WTC11 (cell line): ENCODE measurements around the gene SND1. TPM values are rescaled to one million over a fixed set of nuclear protein-coding genes. Genes with fewer than 3 reads are reported as not detected.

ENCODE experiments used
- ATAC-seq: fragments of 200-7000 bp; cut with Tn5 transposase; 2 replicates; pipeline ENCODE4 v1.10.0; 2021; ENCODE audit warnings: mild to moderate bottlenecking, moderate library complexity
- CTCF ChIA-PET: fragments of 300-600 bp; sonication (Branson Sonifier 250); formaldehyde crosslinking; loops from one replicate; lab custom pipeline; 2021; ENCODE audit warnings: antibody characterized with exemption; lab: Charles Lee
- POLR2A ChIA-PET: fragments of 350-600 bp; sonication (Branson Sonifier 250); formaldehyde crosslinking; loops from one replicate; lab custom pipeline; 2021; ENCODE audit warnings: antibody characterized with exemption; lab: Charles Lee
- DNase-seq: peaks from one replicate; pipeline ENCODE4 v3.0.0; 2021; ENCODE audit warnings: low spot score
- H3K27ac Mint-ChIP-seq: 2 replicates; pipeline ENCODE4 v1.8.0; 2021; ENCODE audit warnings: mixed read lengths
- H3K27me3 Mint-ChIP-seq: 2 replicates; pipeline ENCODE4 v1.8.0; 2021; ENCODE audit warnings: low read depth, mild to moderate bottlenecking, moderate library complexity, mixed read lengths
- H3K36me3 Mint-ChIP-seq: 2 replicates; pipeline ENCODE4 v1.8.0; 2021; ENCODE audit warnings: mixed read lengths
- H3K4me1 Mint-ChIP-seq: 2 replicates; pipeline ENCODE4 v1.8.0; 2022; ENCODE audit warnings: mixed read lengths
- H3K4me3 Mint-ChIP-seq: 2 replicates; pipeline ENCODE4 v1.8.0; 2021; ENCODE audit warnings: mild to moderate bottlenecking, moderate library complexity, mixed read lengths
- H3K9me3 Mint-ChIP-seq: 2 replicates; pipeline ENCODE4 v1.8.0; 2021; ENCODE audit warnings: mixed read lengths
- ATF1 ChIP-seq: sonication (generic); formaldehyde crosslinking; IDR thresholded peaks from 2 replicates; pipeline ENCODE4 v1.8.1; 2023; ENCODE audit warnings: mild to moderate bottlenecking, moderate library complexity, missing genetic modification reagents
- ATF3 ChIP-seq: sonication (generic); formaldehyde crosslinking; conservative IDR thresholded peaks from 2 replicates; pipeline ENCODE4 v1.8.1; 2022; ENCODE audit warnings: mild to moderate bottlenecking, missing genetic modification reagents
- EMX1 ChIP-seq: fragments of 250-450 bp; sonication (Bioruptor Pico); IDR thresholded peaks from 2 replicates; pipeline ENCODE4 v1.8.0; 2021; ENCODE audit warnings: mild to moderate bottlenecking
- FOXJ3 ChIP-seq: sonication (generic); formaldehyde crosslinking; IDR thresholded peaks from 2 replicates; pipeline ENCODE4 v1.9.0; 2021; ENCODE audit warnings: missing genetic modification reagents, mild to moderate bottlenecking, borderline replicate concordance
- HMGA2 ChIP-seq: fragments of 250-450 bp; sonication (Bioruptor Pico); IDR thresholded peaks from 2 replicates; pipeline ENCODE4 v1.4.0; 2021; ENCODE audit warnings: mild to moderate bottlenecking, moderate library complexity
- IRF2 ChIP-seq: sonication (generic); formaldehyde crosslinking; IDR thresholded peaks from 2 replicates; pipeline ENCODE4 v1.8.0; 2022; ENCODE audit warnings: low read depth, missing genetic modification reagents, borderline replicate concordance
- NFATC4 ChIP-seq: fragments of 250-450 bp; sonication (Bioruptor Pico); IDR thresholded peaks from 2 replicates; pipeline ENCODE4 v1.9.0; 2021; ENCODE audit warnings: mild to moderate bottlenecking
- NFE2L1 ChIP-seq: sonication (generic); formaldehyde crosslinking; IDR thresholded peaks from 2 replicates; pipeline ENCODE4 v1.8.1; 2023; ENCODE audit warnings: missing genetic modification reagents
- NFYB ChIP-seq: sonication (generic); formaldehyde crosslinking; conservative IDR thresholded peaks from 2 replicates; pipeline ENCODE4 v1.8.0; 2022; ENCODE audit warnings: low read depth, missing genetic modification reagents
- NR3C1 ChIP-seq: sonication (generic); formaldehyde crosslinking; conservative IDR thresholded peaks from 2 replicates; pipeline ENCODE4 v1.8.1; 2023; ENCODE audit warnings: low read depth, mild to moderate bottlenecking, missing genetic modification reagents
- SMAD3 ChIP-seq: sonication (generic); formaldehyde crosslinking; IDR thresholded peaks from 2 replicates; pipeline ENCODE4 v1.8.0; 2022; ENCODE audit warnings: missing genetic modification reagents, mild to moderate bottlenecking, borderline replicate concordance
- TCF7 ChIP-seq: sonication (generic); formaldehyde crosslinking; IDR thresholded peaks from 2 replicates; pipeline ENCODE4 v1.8.0; 2022; ENCODE audit warnings: mild to moderate bottlenecking, low read depth, missing genetic modification reagents, moderate library complexity
- TEAD1 ChIP-seq: sonication (generic); formaldehyde crosslinking; IDR thresholded peaks from 2 replicates; pipeline ENCODE4 v1.8.0; 2022; ENCODE audit warnings: mild to moderate bottlenecking, missing genetic modification reagents
- ZNF263 ChIP-seq: sonication (generic); formaldehyde crosslinking; IDR thresholded peaks from 2 replicates; pipeline ENCODE4 v1.8.1; 2022; ENCODE audit warnings: low read depth, mild to moderate bottlenecking, moderate library complexity, missing genetic modification reagents
- ZNF281 ChIP-seq: sonication (generic); formaldehyde crosslinking; IDR thresholded peaks from 2 replicates; pipeline ENCODE4 v1.8.0; 2023; ENCODE audit warnings: mild to moderate bottlenecking, missing genetic modification reagents
- ZNF317 ChIP-seq: sonication (generic); formaldehyde crosslinking; IDR thresholded peaks from 2 replicates; pipeline ENCODE4 v1.8.1; 2023; ENCODE audit warnings: low read depth, mild to moderate bottlenecking, moderate library complexity, missing genetic modification reagents, borderline replicate concordance
- ZNF532 ChIP-seq: fragments of 250-450 bp; sonication (Bioruptor Pico); IDR thresholded peaks from 2 replicates; pipeline ENCODE4 v1.9.0; 2021; ENCODE audit warnings: mild to moderate bottlenecking, borderline replicate concordance
- ZNF671 ChIP-seq: fragments of 250-450 bp; sonication (Bioruptor Pico); IDR thresholded peaks from 2 replicates; pipeline ENCODE4 v1.8.0; 2021; ENCODE audit warnings: mild to moderate bottlenecking
- total RNA-seq: library from RNA; stranded (reverse); gene quantifications from 3 replicates; pipeline ENCODE4 v1.2.3, GENCODE V29; 2021
- TF ChIP-seq, protein P1 (sequence below): sonication (generic); formaldehyde crosslinking; IDR thresholded peaks from 2 replicates; pipeline ENCODE4 v1.8.0; 2023; ENCODE audit warnings: missing genetic modification reagents
- TF ChIP-seq, protein P2 (sequence below): sonication (generic); formaldehyde crosslinking; IDR thresholded peaks from 2 replicates; pipeline ENCODE4 v1.8.1; 2023; ENCODE audit warnings: mild to moderate bottlenecking, missing genetic modification reagents, borderline replicate concordance

SND1 gene
- total RNA-seq, 1 experiment from 2014 or later, result 261 TPM

GRCh38 chr7:127780489-127780888 lies 128.5 kb downstream of the SND1 start:
- POLR2A ChIA-PET, result interaction anchor here (1.3 kb wide), 1 partner anchor 49 kb away, joined by 3 read pairs; no protein-coding TSS in a partner anchor

DNA sequence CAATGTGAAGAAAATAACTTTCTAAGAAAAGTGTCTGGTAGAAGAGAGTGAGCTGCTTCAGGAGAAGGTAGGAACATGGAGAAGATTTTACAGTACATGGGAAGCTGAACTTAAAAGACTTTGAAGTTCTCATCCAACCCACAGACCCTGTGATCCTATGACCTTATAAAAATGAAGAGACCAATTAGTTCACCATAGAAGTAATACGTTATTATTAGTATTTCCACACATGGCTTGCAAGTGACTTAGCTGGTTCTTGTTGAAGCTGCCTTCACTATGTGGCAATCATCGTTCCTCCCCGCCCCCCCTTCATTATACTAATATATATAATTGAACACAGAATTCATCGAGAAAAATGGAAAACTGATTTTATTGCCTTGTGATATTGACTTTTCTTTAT lies 129.1 kb downstream of the SND1 start:
- Mint-ChIP-seq H3K9me3 (0 out of 2 replicates have a peak, but pooled peaks cover under 1% of the 10 kb centered on the region), H3K27ac (no peak overlapping the region), H3K27me3 (no peaks in the 10 kb centered on the region), H3K36me3 (no peaks in the 10 kb centered on the region; the same call in 1 of the 2 replicates), H3K4me1 (peaks cover 54% of the 10 kb centered on the region), H3K4me3 (no peak overlapping the region)
- no peak for DNase-seq
- CTCF ChIA-PET, result interaction anchor here (1.1 kb wide), 1 partner anchor 11 kb away, joined by 3 read pairs; no protein-coding TSS in a partner anchor
- no peak for ATAC-seq
- POLR2A ChIA-PET, result interaction anchor here (1.3 kb wide), 1 partner anchor 50 kb away, joined by 3 read pairs; no protein-coding TSS in a partner anchor
- TF ChIP-seq TEAD1 (CRISPR knock-in tag), result no peak
- no peak for TF ChIP-seq IRF2 (CRISPR knock-in tag)
- no peak for TF ChIP-seq ZNF532 (CRISPR knock-in tag)
- TF ChIP-seq SMAD3 (CRISPR knock-in tag), result no peak
- TF ChIP-seq ZNF671, result no peak
- TF ChIP-seq TCF7 (CRISPR knock-in tag), result no peak
- no peak for TF ChIP-seq NFATC4 (CRISPR knock-in tag)
- TF ChIP-seq HMGA2 (CRISPR knock-in tag), result no peak
- no peak for TF ChIP-seq EMX1 (CRISPR knock-in tag)
- no peak for TF ChIP-seq ATF3 (CRISPR knock-in tag)
- TF ChIP-seq, protein P1, sequence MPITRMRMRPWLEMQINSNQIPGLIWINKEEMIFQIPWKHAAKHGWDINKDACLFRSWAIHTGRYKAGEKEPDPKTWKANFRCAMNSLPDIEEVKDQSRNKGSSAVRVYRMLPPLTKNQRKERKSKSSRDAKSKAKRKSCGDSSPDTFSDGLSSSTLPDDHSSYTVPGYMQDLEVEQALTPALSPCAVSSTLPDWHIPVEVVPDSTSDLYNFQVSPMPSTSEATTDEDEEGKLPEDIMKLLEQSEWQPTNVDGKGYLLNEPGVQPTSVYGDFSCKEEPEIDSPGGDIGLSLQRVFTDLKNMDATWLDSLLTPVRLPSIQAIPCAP (CRISPR knock-in tag), result no peak
- no peak for TF ChIP-seq NR3C1 (CRISPR knock-in tag)
- TF ChIP-seq ATF1 (CRISPR knock-in tag), result no peak

More at GRCh38 chr7:127780489-127780888, 128.5 kb downstream of the SND1 start:
- H3K4me1 Mint-ChIP-seq, result peaks cover 59% of the 10 kb centered on the region
- CTCF ChIA-PET, result interaction anchor here (1.1 kb wide), 1 partner anchor 12 kb away, joined by 3 read pairs; no protein-coding TSS in a partner anchor
- no peak overlapping the region for H3K27ac Mint-ChIP-seq
- TF ChIP-seq IRF2 (CRISPR knock-in tag), result no peak
- TF ChIP-seq FOXJ3 (CRISPR knock-in tag), result no peak
- no peak for TF ChIP-seq ZNF317
- TF ChIP-seq ZNF263 (CRISPR knock-in tag), result no peak
- TF ChIP-seq NFYB (CRISPR knock-in tag), result no peak
- no peak for TF ChIP-seq NFE2L1 (CRISPR knock-in tag)
- DNase-seq (no peak), ATAC-seq (no peak)
- no peaks in the 10 kb centered on the region for H3K27me3 Mint-ChIP-seq
- no peak overlapping the region for H3K4me3 Mint-ChIP-seq
- no peaks in the 10 kb centered on the region; the same call in 1 of the 2 replicates for H3K36me3 Mint-ChIP-seq
- H3K9me3 Mint-ChIP-seq, result no peaks in the 10 kb centered on the region

GRCh38 chr7:127782075-127782474 lies 130.1 kb downstream of the SND1 start:
- POLR2A ChIA-PET, result no interaction called here
- TF ChIP-seq ZNF281 (CRISPR knock-in tag), result no peak
- TF ChIP-seq, protein P2, sequence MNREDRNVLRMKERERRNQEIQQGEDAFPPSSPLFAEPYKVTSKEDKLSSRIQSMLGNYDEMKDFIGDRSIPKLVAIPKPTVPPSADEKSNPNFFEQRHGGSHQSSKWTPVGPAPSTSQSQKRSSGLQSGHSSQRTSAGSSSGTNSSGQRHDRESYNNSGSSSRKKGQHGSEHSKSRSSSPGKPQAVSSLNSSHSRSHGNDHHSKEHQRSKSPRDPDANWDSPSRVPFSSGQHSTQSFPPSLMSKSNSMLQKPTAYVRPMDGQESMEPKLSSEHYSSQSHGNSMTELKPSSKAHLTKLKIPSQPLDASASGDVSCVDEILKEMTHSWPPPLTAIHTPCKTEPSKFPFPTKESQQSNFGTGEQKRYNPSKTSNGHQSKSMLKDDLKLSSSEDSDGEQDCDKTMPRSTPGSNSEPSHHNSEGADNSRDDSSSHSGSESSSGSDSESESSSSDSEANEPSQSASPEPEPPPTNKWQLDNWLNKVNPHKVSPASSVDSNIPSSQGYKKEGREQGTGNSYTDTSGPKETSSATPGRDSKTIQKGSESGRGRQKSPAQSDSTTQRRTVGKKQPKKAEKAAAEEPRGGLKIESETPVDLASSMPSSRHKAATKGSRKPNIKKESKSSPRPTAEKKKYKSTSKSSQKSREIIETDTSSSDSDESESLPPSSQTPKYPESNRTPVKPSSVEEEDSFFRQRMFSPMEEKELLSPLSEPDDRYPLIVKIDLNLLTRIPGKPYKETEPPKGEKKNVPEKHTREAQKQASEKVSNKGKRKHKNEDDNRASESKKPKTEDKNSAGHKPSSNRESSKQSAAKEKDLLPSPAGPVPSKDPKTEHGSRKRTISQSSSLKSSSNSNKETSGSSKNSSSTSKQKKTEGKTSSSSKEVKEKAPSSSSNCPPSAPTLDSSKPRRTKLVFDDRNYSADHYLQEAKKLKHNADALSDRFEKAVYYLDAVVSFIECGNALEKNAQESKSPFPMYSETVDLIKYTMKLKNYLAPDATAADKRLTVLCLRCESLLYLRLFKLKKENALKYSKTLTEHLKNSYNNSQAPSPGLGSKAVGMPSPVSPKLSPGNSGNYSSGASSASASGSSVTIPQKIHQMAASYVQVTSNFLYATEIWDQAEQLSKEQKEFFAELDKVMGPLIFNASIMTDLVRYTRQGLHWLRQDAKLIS (CRISPR knock-in tag), result no peak

More at GRCh38 chr7:127782075-127782474, 130.1 kb downstream of the SND1 start:
- Mint-ChIP-seq H3K4me3 (no peak overlapping the region), H3K4me1 (peaks cover 54% of the 10 kb centered on the region), H3K27me3 (no peaks in the 10 kb centered on the region), H3K36me3 (no peaks in the 10 kb centered on the region; the same call in 1 of the 2 replicates), H3K9me3 (0 out of 2 replicates have a peak, but pooled peaks cover 4% of the 10 kb centered on the region), H3K27ac (peak overlapping the region; percentile 37)
- no peak for DNase-seq
- peak; percentile 53; the same call in 1 of the 2 replicates for ATAC-seq
- CTCF ChIA-PET, result interaction anchor here (2.0 kb wide), 1 partner anchor 10 kb away, joined by 15 read pairs; no protein-coding TSS in a partner anchor
